ENCODE results near the gene NIPAL1.

DNA sequence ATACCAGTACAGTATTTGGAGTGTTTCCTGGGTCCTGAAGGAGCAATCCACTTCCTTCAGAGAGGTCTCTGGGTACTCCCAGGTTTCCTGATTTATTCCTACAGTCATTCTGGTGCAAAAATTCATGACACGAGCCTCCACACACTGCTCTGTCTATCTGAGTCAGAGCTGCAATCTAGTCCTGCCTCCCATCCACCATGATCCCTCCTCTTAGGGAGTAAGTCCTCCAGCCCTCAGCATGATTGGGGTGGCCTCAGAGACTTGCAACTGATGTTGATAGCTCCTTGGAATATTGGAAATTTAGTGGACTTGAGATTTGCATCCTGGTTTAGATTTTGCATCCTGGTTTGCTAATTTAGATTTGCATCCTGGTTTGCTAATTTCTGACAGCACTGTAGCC lies 20.6 kb upstream of the NIPAL1 start:
- TF ChIP-seq POLR2A (IDR thresholded peaks at IDR 0.05; ENCODE audit: low read length) (no peak), GATA1 (IDR thresholded peaks at IDR 0.05; ENCODE audit: low read depth, low read length) (no peak)
